Measurements from ENCODE around the gene RYR3. TPM values are rescaled to one million over a fixed set of nuclear protein-coding genes. Genes with fewer than 3 reads are reported as not detected.

Gene RYR3
- not detected in 2 replicates for total RNA-seq (2014; rRNA removed)
- polyA plus RNA-seq (2012): 0.17 TPM

DNA sequence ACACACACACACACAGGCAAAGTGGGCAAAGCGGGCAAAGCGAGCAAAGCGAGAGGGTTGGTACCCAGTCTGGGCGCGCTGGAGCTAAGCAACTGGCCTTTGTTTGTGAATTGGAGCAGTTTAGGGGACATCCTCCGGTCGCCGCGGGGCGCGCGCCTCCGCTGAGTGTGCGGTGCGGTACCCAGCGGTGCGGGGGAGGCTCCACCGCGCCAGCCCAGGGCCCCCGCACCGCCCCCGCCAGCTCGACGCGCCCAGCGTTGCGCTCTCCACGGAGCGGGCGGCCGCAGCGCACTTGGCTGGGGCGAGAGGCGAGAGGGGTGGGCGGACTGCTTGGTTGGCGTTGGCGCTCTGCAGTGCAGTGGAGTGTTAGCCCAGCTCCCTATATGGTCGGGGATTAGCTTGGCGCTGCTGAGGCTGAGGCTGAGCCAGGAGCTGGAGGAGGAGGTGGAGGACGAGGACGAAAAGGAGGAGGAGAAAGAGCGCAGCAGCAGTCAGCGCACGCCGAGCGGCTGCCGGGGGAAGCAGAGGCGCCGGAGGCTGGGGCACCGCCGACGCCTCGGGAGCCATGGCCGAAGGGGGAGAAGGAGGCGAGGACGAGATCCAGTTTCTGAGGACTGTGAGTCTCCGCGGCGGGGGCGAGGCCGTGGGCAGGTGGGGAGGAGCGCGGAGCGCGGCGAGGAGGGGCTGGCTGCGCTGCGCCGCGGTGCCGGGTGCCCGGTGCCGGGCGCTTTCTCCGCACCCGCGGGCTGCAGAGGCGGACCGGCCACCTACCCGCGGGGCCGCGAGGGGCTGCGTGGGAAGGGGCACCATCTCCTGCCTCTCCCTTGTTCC is at the start of gene RYR3:
TSS of gene RYR3 (plus strand) at position 487 of the 831 bp plus-strand sequence. CDS start at position 566, 79 bp downstream.
- DNase-seq (ENCODE audit: low read depth): no peak

DNA sequence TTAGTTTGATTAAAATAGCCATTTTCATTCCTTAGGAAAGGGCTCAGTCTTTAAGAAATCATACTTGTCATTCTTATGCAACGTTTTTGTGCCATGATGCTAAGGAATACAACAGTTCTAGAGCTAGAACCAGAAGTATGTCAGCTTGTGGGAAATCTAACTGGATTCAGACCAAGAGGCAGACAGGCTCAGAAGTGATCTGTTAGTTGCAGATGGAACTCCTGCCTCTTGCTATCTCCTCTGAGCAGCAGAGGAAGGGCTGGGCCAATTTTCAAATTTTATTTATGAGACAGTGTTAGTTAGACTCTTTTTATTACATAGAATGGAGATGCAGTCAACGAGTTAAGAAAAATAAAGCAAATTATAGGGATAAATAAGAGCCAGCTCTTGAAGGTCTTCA is 48.5 kb upstream of the RYR3 start:
- no peak for DNase-seq (ENCODE audit: low read depth)

GRCh38 chr15:33277689-33278088 is 33.1 kb upstream of the RYR3 start:
- no peak for DNase-seq (ENCODE audit: low read depth)

DNA sequence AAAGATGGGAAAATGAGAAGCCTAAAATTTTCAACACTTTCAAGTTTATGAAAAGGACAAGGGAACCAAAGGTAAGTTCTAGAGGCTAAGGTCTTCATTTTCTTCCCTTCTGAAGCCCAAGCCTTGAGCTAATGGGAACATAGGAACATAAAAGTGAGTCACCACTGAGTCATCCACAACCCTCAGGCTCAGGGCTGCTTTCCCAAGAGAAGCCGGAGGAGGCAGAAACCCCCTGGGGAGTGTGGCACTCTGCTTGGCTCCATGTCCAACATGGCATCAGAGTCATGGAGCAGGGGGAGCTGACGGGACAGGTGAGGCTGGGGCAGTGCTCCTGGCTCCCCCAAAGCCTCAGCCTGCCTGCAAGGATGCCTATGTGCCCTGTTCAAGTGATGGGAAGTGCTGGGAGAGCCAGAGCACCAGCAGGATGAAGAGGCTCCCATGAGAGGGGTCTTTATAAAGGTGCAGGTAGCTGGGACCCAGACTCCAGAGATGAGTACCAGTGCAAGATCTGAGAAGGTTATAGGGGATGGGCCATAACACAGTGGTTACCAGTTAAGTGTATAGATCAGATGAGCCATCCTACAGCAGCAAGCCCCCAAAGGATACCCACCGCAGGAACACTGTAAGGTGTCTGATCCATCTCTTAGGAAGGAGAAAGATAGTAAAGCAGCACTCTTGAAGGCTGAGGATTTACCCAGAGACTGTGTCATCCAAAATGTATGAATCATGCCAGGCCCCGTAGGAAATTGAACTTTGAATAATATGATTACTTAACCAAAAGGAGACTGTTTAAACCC is 31.8 kb upstream of the RYR3 start:
- peak; percentile 88 for DNase-seq (ENCODE audit: low read depth)

GRCh38 chr15:33279613-33280205 is 31.1 kb upstream of the RYR3 start:
- DNase-seq (ENCODE audit: low read depth): peak; percentile 11

DNA sequence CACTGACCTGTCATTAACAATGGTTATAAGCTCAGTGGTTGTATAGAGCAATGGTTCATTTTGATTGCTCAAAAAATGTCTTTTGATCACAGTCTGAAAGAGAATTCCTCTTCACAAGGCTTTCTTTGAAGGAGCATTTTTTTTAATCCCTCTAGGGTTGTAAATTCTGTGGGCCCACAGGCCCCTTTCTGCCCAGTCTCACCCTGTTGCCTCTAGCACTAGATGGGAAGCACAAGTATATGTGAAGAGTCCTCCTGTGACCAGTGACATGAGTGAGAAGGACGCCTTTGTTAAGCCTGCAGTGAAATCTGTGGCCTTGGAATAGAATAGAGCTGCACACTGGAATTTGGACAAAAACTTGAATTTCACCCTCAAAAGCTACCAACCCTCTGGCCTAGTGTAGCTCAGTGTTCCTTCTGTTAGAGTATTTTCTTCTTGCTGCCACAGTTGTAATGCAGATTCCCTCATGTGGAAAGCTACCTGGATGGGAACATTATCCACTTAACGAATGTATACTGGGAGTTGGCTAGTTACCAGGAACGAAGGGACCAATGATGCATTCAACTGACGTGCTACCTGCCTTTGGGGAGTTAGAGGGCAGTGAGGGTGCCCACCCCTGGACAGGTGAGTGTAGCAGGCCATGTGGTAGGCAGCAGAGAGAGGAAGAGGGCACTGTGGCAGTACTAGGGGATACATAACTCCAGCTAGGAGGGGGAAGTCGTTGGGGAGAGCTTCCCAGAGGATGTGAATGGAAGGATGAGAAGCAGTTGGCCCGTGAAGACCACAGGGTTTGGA is 28.3 kb upstream of the RYR3 start:
- no peak for DNase-seq (ENCODE audit: low read depth)

DNA sequence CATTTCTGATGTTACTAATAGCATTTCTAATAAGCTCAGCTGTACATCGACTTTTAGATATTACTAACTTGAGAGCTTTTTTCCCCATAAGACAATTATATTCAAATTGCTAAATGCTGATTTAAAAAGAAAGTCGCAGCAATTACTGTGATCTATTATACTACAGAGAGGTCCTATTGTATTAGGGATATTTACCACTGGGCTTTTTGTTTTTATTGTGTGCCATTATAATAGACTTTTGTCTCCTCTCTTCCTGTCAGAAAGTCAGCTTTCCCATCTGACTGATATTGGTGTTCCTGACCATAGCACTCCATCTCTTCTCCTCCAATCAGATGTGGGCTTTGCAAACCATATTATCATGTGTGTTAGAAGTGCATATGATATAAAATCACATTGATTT is 27.2 kb upstream of the RYR3 start:
- DNase-seq (ENCODE audit: low read depth): no peak

DNA sequence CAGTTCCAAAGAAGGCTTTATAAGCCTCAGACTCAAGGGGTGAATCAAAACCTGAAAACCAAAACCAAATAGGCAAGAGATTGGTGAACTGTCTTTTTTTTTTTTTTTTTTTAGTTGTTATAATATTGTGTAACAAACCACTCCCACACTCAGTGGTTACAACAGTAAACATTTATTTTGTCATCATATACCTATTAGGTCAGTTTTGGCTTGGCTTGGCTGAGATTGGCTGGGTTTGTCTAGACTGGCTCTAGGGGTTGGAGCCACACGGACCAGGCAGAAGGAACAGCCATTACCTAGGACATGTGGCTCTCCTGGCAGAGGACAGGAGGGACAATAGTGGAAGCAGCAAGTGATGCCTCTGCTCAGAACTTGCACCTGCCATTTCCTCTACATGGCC is 26.4 kb upstream of the RYR3 start:
- no peak for DNase-seq (ENCODE audit: low read depth)

- peak; percentile 52 for DNase-seq (ENCODE audit: low read depth)
These were observed 18.0 kb upstream of the RYR3 start for GRCh38 chr15:33292717-33293307.

GRCh38 chr15:33293713-33294334 is 16.9 kb upstream of the RYR3 start:
- peak; percentile 11 for DNase-seq (ENCODE audit: low read depth)

- DNase-seq (ENCODE audit: low read depth): no peak
These were observed 14.7 kb upstream of the RYR3 start for GRCh38 chr15:33296050-33296449.

DNA sequence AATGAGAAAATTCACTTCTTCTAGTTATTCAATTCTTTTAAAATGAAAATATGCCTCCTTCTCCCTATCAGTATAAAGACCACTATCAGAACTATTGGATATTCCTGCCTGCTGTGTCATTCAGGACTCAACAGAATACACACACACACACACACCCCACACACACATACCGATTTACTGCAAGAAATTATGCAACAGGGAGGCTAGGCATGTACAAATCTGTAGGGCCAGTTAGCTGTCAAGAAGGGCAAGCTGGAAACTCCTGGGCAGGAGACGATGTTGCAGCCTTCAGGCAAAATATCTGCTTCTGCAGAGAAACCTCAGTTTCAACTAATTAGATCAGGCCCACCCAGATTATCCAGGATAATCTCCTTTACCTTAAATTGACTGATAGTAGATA is 13.9 kb upstream of the RYR3 start:
- DNase-seq (ENCODE audit: low read depth): no peak

DNA sequence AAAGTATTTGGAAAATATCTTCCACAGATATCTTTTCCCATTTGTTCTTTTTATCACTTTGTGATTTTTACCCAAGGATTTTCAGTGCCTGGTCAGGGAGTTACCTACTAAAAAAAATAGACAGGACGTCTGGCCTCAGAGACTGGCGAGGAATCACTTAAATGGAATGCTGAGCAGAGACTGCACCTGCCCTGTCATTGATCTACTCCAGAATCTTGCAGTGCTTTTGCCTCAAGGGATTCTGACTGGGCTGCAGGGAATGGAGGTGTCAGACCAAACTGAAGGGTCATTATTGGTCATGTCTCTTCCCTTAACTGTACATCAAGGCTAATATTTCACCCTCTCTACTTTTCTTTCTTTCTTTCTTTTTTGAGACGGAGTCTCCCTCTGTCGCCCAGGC is 12.1 kb upstream of the RYR3 start:
- DNase-seq (ENCODE audit: low read depth): peak; percentile 57

- DNase-seq (ENCODE audit: low read depth): no peak
These were observed 5.8 kb upstream of the RYR3 start for GRCh38 chr15:33304924-33305323.

DNA sequence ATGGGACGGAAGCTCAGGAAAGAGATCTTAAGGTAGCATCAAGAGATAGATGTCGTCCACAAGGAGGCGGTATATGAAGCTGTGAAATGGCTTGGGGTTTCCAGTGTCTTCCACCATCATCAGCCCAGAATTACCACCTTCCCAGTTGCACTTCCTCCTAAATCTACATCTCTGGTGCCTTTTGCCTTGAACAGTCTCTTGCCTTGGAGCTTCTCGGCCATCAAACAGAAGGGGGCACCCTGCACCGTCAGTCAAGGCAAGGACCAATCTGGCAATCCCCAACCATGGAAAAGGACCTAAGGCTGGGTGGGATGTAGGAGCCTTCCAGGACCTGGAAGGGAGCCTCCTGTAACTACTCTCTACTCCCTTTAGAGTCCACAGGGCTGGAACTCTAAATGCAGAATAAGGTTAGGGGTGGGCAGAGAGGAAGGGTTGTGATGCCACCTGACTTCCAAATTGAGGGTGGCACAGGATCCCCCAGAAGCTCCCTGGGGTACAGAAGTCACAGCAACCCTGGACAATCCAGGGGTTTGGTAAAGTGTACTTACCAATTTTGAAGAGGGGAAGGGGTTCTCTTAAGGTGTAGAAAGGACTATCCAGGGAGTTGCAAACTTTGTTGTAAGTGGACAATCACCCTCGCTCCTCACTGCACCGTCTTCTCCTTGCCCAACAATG is 1.0 kb upstream of the RYR3 start:
- DNase-seq (ENCODE audit: low read depth): peak; percentile 29

GRCh38 chr15:33311312-33311971 is 675 bp downstream of the RYR3 start:
- no peak for DNase-seq (ENCODE audit: low read depth)

DNA sequence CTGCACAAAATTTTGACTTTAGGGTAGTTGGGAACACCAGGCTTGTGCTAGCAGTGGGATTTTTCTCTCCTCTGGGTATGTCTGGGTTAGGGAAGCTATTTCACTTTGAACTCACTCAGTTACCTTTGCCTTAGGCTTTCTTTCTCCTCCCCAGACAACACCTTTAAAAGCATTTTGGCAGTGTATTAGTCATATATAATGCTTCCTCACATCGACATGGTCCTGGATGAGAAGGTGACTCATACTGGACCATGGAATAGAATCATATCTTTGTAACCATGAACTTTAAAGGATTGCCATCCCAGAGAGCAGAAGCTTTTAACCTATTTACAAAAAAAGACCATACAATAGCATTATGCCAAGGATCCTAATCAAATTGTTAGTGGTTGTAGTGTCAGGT is 2.7 kb downstream of the RYR3 start:
- no peak for DNase-seq (ENCODE audit: low read depth)

DNA sequence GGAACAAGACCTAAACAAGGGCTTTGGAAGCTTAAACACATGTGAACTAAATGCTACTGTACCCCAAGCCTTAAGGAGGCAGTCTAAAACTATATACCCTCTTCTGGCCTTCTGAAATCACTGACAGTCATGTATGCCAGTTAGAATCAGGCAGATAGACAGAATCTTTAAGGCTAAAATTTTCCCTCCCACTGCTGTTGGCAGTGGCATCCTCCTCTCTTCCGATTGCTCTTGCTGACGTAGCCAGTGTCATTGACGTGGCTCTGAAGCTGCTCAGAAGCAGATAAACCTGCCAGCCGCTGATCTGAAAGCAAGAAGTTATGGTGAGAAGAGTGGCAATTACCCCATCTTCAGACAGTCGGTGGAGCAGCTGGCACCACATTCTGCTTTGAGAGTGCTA is 3.3 kb downstream of the RYR3 start:
- DNase-seq (ENCODE audit: low read depth): no peak

DNA sequence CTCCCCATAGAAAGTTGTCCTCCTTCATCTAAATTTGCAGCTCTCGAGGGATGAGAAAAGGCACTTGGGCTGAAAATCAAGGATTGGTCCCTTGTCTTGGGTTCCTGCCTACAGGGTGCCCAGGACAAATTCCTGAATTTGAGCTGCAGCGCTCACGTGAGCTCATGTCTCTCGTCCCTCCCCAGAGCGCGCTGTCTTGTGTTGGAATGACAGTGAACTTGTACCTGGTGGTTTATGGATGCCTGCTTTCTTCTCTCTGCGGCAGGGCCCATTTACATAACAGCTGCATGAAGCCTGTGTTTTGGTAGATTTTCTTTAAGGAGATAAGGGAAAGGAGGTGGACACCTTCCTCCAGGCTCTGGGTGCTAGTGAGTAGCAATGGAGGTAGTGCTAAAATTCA is 4.3 kb downstream of the RYR3 start:
- no peak for DNase-seq (ENCODE audit: low read depth)

DNA sequence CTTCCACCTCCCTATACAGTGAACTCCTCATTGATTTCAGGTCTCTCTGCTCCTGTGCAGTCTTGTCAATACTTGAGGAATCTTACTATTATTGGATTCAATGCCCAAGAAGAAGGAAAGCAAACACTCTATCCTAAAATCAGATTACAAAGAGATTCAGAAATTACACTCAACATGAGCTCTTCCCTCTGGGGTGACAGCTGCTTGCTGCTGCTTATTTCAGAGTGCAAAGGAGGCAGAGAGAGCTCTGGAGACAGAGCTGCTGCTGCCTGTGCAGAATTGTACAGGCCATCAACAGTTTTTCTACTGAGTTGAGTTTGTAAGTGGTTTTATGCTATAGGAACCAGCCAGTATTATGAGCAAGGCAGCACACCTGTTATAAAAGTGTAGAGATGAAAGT is 7.1 kb downstream of the RYR3 start:
- no peak for DNase-seq (ENCODE audit: low read depth)
